H1 (cell line): ENCODE data around the gene DENND4A. TPM values are rescaled to one million over a fixed set of nuclear protein-coding genes. Genes with fewer than 3 reads are reported as not detected.
"Not testable (repeated sequence)": the region's sequence is repeated elsewhere in the genome, so short reads cannot be mapped to it uniquely, and the experiment has no call there.

Experiments used
- CTCF ChIA-PET: fragments of 300-600 bp; sonication (Branson Sonifier 250); formaldehyde crosslinking; loops from one replicate; lab custom pipeline; 2021; ENCODE audit not compliant: partially characterized antibody; lab: Charles Lee
- POLR2A ChIA-PET: fragments of 300-600 bp; sonication (Branson Sonifier 250); formaldehyde crosslinking; loops from one replicate; lab custom pipeline; 2021; ENCODE audit warnings: inconsistent platforms; ENCODE audit not compliant: partially characterized antibody; lab: Charles Lee
- DNase-seq, 2 experiments: peaks; one replicate each; pipeline versions ENCODE4 v3.0.0 to v3.0.0-alpha.2; 2010 to 2022; ENCODE audit warnings: low spot score in 2 of 2, low read depth in 1 of 2, mixed read lengths in 1 of 2
- FAIRE-seq: peaks from 2 replicates; lab custom pipeline; 2011; peaks lifted over from hg19 to GRCh38; lab: Jason Lieb, UNC
- H2AFZ ChIP-seq: 2 replicates; pipeline ENCODE4 v1.8.1; 2012; ENCODE audit warnings: low read length, inconsistent platforms
- H2AK5ac ChIP-seq: 2 replicates; pipeline ENCODE4 v1.6.1; 2013; ENCODE audit warnings: low read depth, low read length
- H2BK120ac ChIP-seq: replicated peaks from 2 replicates; pipeline ENCODE3; 2013; ENCODE audit warnings: low read depth, low read length, inconsistent platforms
- H2BK12ac ChIP-seq: 2 replicates; pipeline ENCODE4 v1.6.1; 2013; ENCODE audit warnings: low read depth, low read length
- H2BK15ac ChIP-seq: 2 replicates; pipeline ENCODE4 v1.6.1; 2013; ENCODE audit warnings: low read length
- H2BK20ac ChIP-seq: 2 replicates; pipeline ENCODE4 v1.6.1; 2013; ENCODE audit warnings: low read length
- H2BK5ac ChIP-seq: 2 replicates; pipeline ENCODE4 v1.6.1; 2013; ENCODE audit warnings: low read depth, low read length
- H3K14ac ChIP-seq: 2 replicates; pipeline ENCODE4 v1.6.1; 2013; ENCODE audit warnings: inconsistent platforms; ENCODE audit not compliant: insufficient read length
- H3K18ac ChIP-seq: 2 replicates; pipeline ENCODE4 v1.6.1; 2013; ENCODE audit warnings: low read length; ENCODE audit errors: extremely low read depth
- H3K23ac ChIP-seq: 2 replicates; pipeline ENCODE4 v1.6.1; 2013; ENCODE audit warnings: inconsistent platforms; ENCODE audit not compliant: insufficient read length
- H3K23me2 ChIP-seq: 2 replicates; pipeline ENCODE4 v1.6.1; 2013; ENCODE audit warnings: low read depth, low read length
- H3K27ac ChIP-seq: 2 replicates; pipeline ENCODE4 v1.6.1; 2011; ENCODE audit warnings: low read depth, low read length, inconsistent platforms
- H3K27me3 ChIP-seq, 4 experiments: replicated peaks in 1 of 4; 1 replicate in 1 of 4; 2 replicates in 3 of 4; pipeline versions ENCODE4 v1.6.1 to v1.8.1; 2011 to 2013; ENCODE audit warnings: low read length in 3 of 4, mild to moderate bottlenecking in 3 of 4, inconsistent platforms in 2 of 4, mixed read lengths in 2 of 4, moderate library complexity in 1 of 4; ENCODE audit not compliant: control insufficient read depth in 3 of 4, insufficient read depth in 3 of 4; ENCODE audit errors: extremely low read depth in 1 of 4
- H3K36me3 ChIP-seq, 4 experiments: 2 replicates each; pipeline versions ENCODE4 v1.6.1 to v1.8.1; 2011 to 2013; ENCODE audit warnings: mild to moderate bottlenecking in 4 of 4, low read length in 3 of 4, moderate library complexity in 2 of 4, control low read depth in 1 of 4, inconsistent platforms in 1 of 4; ENCODE audit not compliant: insufficient read depth in 4 of 4, control insufficient read depth in 2 of 4
- H3K4ac ChIP-seq: replicated peaks from 2 replicates; pipeline ENCODE3; 2013; ENCODE audit warnings: low read length, low read depth, mixed read lengths, inconsistent platforms; ENCODE audit not compliant: insufficient read length
- H3K4me1 ChIP-seq, 4 experiments: replicated peaks in 1 of 4; 1 replicate in 1 of 4; 2 replicates in 3 of 4; pipeline versions ENCODE4 v1.6.1 to v1.8.1; 2011 to 2013; ENCODE audit warnings: low read length in 3 of 4, inconsistent platforms in 2 of 4, mixed read lengths in 1 of 4; ENCODE audit not compliant: insufficient read depth in 4 of 4, control insufficient read depth in 3 of 4
- H3K4me2 ChIP-seq, 2 experiments: 2 replicates each; pipeline versions ENCODE4 v1.6.1 to v1.8.1; 2011 to 2013; ENCODE audit warnings: low read depth in 2 of 2, low read length in 2 of 2, control low read depth in 1 of 2, inconsistent platforms in 1 of 2, mild to moderate bottlenecking in 1 of 2; ENCODE audit not compliant: insufficient read depth in 1 of 2
- H3K4me3 ChIP-seq, 4 experiments: fragments of 200-600, 300-600 bp in 1 of 4; sonication (generic), shearing (Covaris generic), sonication (Bioruptor Twin) in 1 of 4; 2 replicates each; pipeline versions ENCODE4 v1.5.1 to v1.8.1; 2011 to 2016; ENCODE audit warnings: low read length in 4 of 4, low read depth in 3 of 4, control low read depth in 2 of 4, inconsistent platforms in 2 of 4, mild to moderate bottlenecking in 2 of 4, mixed read lengths in 1 of 4, moderate library complexity in 1 of 4; ENCODE audit not compliant: insufficient read depth in 2 of 4; ENCODE audit errors: extremely low read depth in 1 of 4
- H3K56ac ChIP-seq: replicated peaks from 2 replicates; pipeline ENCODE3; 2013; ENCODE audit warnings: low read depth, mild to moderate bottlenecking, mixed read lengths, low read length, inconsistent platforms; ENCODE audit not compliant: insufficient read length
- H3K79me1 ChIP-seq: 2 replicates; pipeline ENCODE4 v1.6.1; 2013; ENCODE audit warnings: low read depth, low read length, control low read depth
- H3K79me2 ChIP-seq, 2 experiments: 2 replicates each; pipeline versions ENCODE4 v1.6.1 to v1.8.1; 2012 to 2013; ENCODE audit warnings: low read length in 2 of 2, mild to moderate bottlenecking in 2 of 2, inconsistent platforms in 1 of 2; ENCODE audit not compliant: insufficient read depth in 2 of 2, control insufficient read depth in 1 of 2
- H3K9ac ChIP-seq, 4 experiments: replicated peaks in 1 of 4; 1 replicate in 1 of 4; 2 replicates in 3 of 4; pipeline versions ENCODE4 v1.6.1 to v1.8.1; 2011 to 2013; ENCODE audit warnings: low read depth in 3 of 4, low read length in 3 of 4, control low read depth in 2 of 4, mild to moderate bottlenecking in 2 of 4, moderate library complexity in 2 of 4, inconsistent platforms in 1 of 4; ENCODE audit errors: extremely low read depth in 1 of 4
- H3K9me3 ChIP-seq, 2 experiments: 2 replicates each; pipeline versions ENCODE4 v1.6.1 to v1.8.1; 2012 to 2013; ENCODE audit warnings: mild to moderate bottlenecking in 2 of 2, moderate library complexity in 2 of 2, control low read depth in 1 of 2, inconsistent platforms in 1 of 2, low read depth in 1 of 2, low read length in 1 of 2, mixed read lengths in 1 of 2; ENCODE audit not compliant: insufficient read depth in 2 of 2
- H4K20me1 ChIP-seq, 2 experiments: replicated peaks in 1 of 2; 2 replicates each; pipeline versions ENCODE3 to v1.8.1; 2011 to 2013; ENCODE audit warnings: inconsistent platforms in 2 of 2, low read length in 2 of 2, mild to moderate bottlenecking in 1 of 2; ENCODE audit not compliant: insufficient read depth in 2 of 2, control insufficient read depth in 1 of 2
- H4K5ac ChIP-seq: 2 replicates; pipeline ENCODE4 v1.6.1; 2013; ENCODE audit warnings: low read length, low read depth, mixed read lengths, inconsistent platforms; ENCODE audit not compliant: insufficient read length
- H4K8ac ChIP-seq: 2 replicates; pipeline ENCODE4 v1.8.0; 2013; ENCODE audit warnings: mild to moderate bottlenecking, moderate library complexity, low read length, inconsistent platforms; ENCODE audit not compliant: insufficient read depth; ENCODE audit errors: extremely low read depth
- H4K91ac ChIP-seq: replicated peaks from 2 replicates; pipeline ENCODE3; 2013; ENCODE audit warnings: low read length, mixed read lengths, inconsistent platforms; ENCODE audit not compliant: insufficient read length
- ASH2L ChIP-seq: fragments of 200-600, 300-600 bp; sonication (generic); IDR thresholded peaks from one replicate; pipeline ENCODE4 v1.7.1; 2017; ENCODE audit warnings: low read length
- CTBP2 ChIP-seq: IDR thresholded peaks from 2 replicates; pipeline ENCODE4 v1.7.0; 2011; ENCODE audit warnings: borderline replicate concordance, mild to moderate bottlenecking, moderate library complexity, mixed read lengths, low read length; ENCODE audit not compliant: insufficient read depth, insufficient read length
- GTF2F1 ChIP-seq: IDR thresholded peaks from 2 replicates; pipeline ENCODE4 v1.6.1; 2012; ENCODE audit warnings: low read depth, low read length, improper control_type of control experiment, borderline replicate concordance
- HDAC2 ChIP-seq, 2 experiments: fragments of 300-600 bp in 1 of 2; sonication (generic) in 1 of 2; IDR thresholded peaks; 2 replicates each; pipeline ENCODE4 v1.6.1; 2011 to 2012; ENCODE audit warnings: low read depth in 2 of 2, low read length in 2 of 2, mild to moderate bottlenecking in 2 of 2, moderate library complexity in 2 of 2, borderline replicate concordance in 1 of 2, inconsistent platforms in 1 of 2
- JUN ChIP-seq: IDR thresholded peaks from 2 replicates; pipeline ENCODE4 v1.6.1; 2011; ENCODE audit warnings: low read depth, mild to moderate bottlenecking, improper control_type of control experiment, low read length
- POU5F1 ChIP-seq: IDR thresholded peaks from 2 replicates; pipeline ENCODE4 v1.6.1; 2011; ENCODE audit warnings: low read depth, mild to moderate bottlenecking, low read length, moderate library complexity
- SAP30 ChIP-seq: fragments of 300-600 bp; sonication (generic); IDR thresholded peaks from 2 replicates; pipeline ENCODE4 v1.7.1; 2012; ENCODE audit warnings: low read length, moderate library complexity, mild to moderate bottlenecking, inconsistent platforms; ENCODE audit not compliant: insufficient read depth, insufficient replicate concordance
- TAF1 ChIP-seq: IDR thresholded peaks from 2 replicates; pipeline ENCODE4 v1.6.1; 2011; ENCODE audit warnings: mild to moderate bottlenecking, low read depth, low read length
- USF2 ChIP-seq: IDR thresholded peaks from 2 replicates; pipeline ENCODE4 v1.6.1; 2011; ENCODE audit warnings: low read length, improper control_type of control experiment
- WGBS, 2 experiments: shearing (Covaris generic) in 1 of 2; methylation state at CpG; one replicate each; pipeline versions ENCODE4 v1.1.6 to v1.1.7; 2013 to 2015; ENCODE audit warnings: low lambda C conversion rate in 2 of 2, mixed read lengths in 2 of 2, inconsistent platforms in 1 of 2, low coverage in 1 of 2, missing lambda C conversion rate in 1 of 2; ENCODE audit not compliant: insufficient replicate concordance in 2 of 2, insufficient coverage in 1 of 2, insufficient read length in 1 of 2; ENCODE audit errors: extremely low coverage in 1 of 2, missing lambda C conversion rate in 1 of 2; 5-methylcytosine and 5-hydroxymethylcytosine counted together
- polyA plus RNA-seq, 7 experiments: library from polyadenylated mRNA; depleted of rRNA in 3 of 7; stranded (reverse) in 5 of 7; unstranded in 2 of 7; fragments of >200 nt in 5 of 7; fragments of 200-250 nt in 2 of 7; gene quantifications; 1 replicate in 5 of 7; 2 replicates in 1 of 7; 4 replicates in 1 of 7; pipeline versions ENCODE4 v1.2.1 to v1.2.3, GENCODE V29; 2011 to 2013; ENCODE audit warnings: missing spikeins in 2 of 7, mixed read lengths in 2 of 7
- total RNA-seq: library from RNA; stranded (reverse); fragmentation: NEBNext Ultra II Directional; extraction: Animal tissue kit (Norgen Biotek cat#: 25700); gene quantifications from 2 replicates; pipeline ENCODE4 v1.2.1, GENCODE V29; 2021

DENND4A gene
- total and polyA plus RNA-seq, 2 of the 8 experiments (the other 6 are each of a cell fraction or from before 2014, with no cell fraction given): 1.3 to 4.7 TPM

GRCh38 chr15:65738649-65739048 is 53.4 kb downstream of the DENND4A start (continued):
- TF ChIP-seq USF2: no peak
- TF ChIP-seq GTF2F1: no peak
- no peak for TF ChIP-seq JUN
- no peak for TF ChIP-seq TAF1
- TF ChIP-seq ASH2L: no peak
- no peak for TF ChIP-seq SAP30
- no peak for TF ChIP-seq POU5F1
- TF ChIP-seq CTBP2: no peak
- no peak for TF ChIP-seq HDAC2 (IDR thresholded peaks at IDR 0.05; ENCODE audit: borderline replicate concordance in 1 of 2, low read depth in 2 of 2, low read length in 2 of 2)

- H2BK5ac ChIP-seq, H3K56ac ChIP-seq, H3K23ac ChIP-seq, H3K9ac ChIP-seq, H2AK5ac ChIP-seq, H2BK12ac ChIP-seq, FAIRE-seq, DNase-seq, H3K9me3 ChIP-seq, H3K4me1 ChIP-seq, H2BK15ac ChIP-seq, H3K4me3 ChIP-seq, H3K4me2 ChIP-seq, H3K18ac ChIP-seq, H3K79me2 ChIP-seq, H2AFZ ChIP-seq, H3K79me1 ChIP-seq, POLR2A ChIA-PET, H3K27me3 ChIP-seq, H3K23me2 ChIP-seq, H3K4ac ChIP-seq, H2BK20ac ChIP-seq, H4K5ac ChIP-seq, H4K20me1 ChIP-seq, H3K27ac ChIP-seq, H2BK120ac ChIP-seq, H4K91ac ChIP-seq, H3K36me3 ChIP-seq, H3K14ac ChIP-seq, H4K8ac ChIP-seq: not testable (repeated sequence)
- 96% methylated on average over 4 of the region's 4 CpGs; no CpG with 5 or more reads in 1 of the 2 experiments for WGBS, 2 experiments
- CTCF ChIA-PET: interaction anchor here (1.0 kb wide), 1 partner anchor 81 kb away, joined by 3 read pairs; no protein-coding TSS in a partner anchor
Measured at GRCh38 chr15:65733599-65733998, 58.5 kb downstream of the DENND4A start.
